ENCODE data around the gene EPHA4. TPM values are rescaled to one million over a fixed set of nuclear protein-coding genes. Genes with fewer than 3 reads are reported as not detected.

The EPHA4 gene
- total and polyA plus RNA-seq, 9 donors: 11.3 to 39.3 (median 24.9) TPM

DNA sequence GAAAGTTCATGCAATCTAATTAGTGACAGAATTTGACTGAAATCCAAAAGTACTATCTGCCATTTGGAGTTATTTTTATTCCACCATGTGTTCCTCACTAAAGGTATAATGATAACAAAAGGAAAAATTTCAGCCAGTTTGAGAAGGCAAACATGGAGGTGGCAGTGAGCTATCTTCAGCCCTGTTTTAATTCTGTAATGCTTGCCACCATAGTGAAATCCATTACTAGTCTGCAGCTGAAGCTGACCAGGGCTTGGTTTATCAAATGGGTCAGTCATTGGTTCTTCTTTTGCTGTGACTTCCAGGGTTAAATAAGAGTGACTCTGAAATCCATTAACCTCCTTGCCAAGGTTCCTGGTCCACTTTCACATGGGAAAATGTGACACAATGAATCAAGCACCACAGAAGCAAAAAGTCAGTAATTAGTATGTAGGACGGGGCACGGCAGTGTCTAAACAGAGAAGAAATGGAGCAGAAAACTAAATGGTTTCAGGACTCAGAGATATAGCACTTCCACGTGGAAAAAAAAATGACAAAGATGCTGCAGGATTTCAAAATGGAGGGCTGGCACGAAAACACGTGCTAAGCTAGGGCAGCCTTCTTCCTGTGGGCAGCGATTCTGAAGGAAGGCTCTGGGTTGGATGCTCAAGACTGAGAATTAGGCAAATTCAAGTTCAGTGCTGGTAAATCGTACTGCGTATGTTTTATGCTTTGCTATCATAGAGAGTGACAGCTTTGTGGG is 87.2 kb downstream of the EPHA4 start:
- TF ChIP-seq POLR2A (IDR thresholded peaks at IDR 0.05): no peak
- TF ChIP-seq EP300 (IDR thresholded peaks at IDR 0.05): no peak
- TF ChIP-seq, protein P1, sequence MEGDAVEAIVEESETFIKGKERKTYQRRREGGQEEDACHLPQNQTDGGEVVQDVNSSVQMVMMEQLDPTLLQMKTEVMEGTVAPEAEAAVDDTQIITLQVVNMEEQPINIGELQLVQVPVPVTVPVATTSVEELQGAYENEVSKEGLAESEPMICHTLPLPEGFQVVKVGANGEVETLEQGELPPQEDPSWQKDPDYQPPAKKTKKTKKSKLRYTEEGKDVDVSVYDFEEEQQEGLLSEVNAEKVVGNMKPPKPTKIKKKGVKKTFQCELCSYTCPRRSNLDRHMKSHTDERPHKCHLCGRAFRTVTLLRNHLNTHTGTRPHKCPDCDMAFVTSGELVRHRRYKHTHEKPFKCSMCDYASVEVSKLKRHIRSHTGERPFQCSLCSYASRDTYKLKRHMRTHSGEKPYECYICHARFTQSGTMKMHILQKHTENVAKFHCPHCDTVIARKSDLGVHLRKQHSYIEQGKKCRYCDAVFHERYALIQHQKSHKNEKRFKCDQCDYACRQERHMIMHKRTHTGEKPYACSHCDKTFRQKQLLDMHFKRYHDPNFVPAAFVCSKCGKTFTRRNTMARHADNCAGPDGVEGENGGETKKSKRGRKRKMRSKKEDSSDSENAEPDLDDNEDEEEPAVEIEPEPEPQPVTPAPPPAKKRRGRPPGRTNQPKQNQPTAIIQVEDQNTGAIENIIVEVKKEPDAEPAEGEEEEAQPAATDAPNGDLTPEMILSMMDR (IDR thresholded peaks at IDR 0.05): no peak
- Histone ChIP-seq H3K4me1 (ENCODE audit: insufficient read depth) (no peaks in the 10 kb centered on the region), H3K27me3 (no peaks in the 10 kb centered on the region), H3K4me3 (no peak overlapping the region), H3K36me3 (no peaks in the 10 kb centered on the region), H3K9me3 (no peaks in the 10 kb centered on the region), H3K27ac (no peak overlapping the region)
- WGBS, 3 donors: 92 to 95% (median 94%) methylated on average over 8 of the region's 8 CpGs
- DNase-seq: no peak
- intact Hi-C loops (cut with DNase I): no loop called here

DNA sequence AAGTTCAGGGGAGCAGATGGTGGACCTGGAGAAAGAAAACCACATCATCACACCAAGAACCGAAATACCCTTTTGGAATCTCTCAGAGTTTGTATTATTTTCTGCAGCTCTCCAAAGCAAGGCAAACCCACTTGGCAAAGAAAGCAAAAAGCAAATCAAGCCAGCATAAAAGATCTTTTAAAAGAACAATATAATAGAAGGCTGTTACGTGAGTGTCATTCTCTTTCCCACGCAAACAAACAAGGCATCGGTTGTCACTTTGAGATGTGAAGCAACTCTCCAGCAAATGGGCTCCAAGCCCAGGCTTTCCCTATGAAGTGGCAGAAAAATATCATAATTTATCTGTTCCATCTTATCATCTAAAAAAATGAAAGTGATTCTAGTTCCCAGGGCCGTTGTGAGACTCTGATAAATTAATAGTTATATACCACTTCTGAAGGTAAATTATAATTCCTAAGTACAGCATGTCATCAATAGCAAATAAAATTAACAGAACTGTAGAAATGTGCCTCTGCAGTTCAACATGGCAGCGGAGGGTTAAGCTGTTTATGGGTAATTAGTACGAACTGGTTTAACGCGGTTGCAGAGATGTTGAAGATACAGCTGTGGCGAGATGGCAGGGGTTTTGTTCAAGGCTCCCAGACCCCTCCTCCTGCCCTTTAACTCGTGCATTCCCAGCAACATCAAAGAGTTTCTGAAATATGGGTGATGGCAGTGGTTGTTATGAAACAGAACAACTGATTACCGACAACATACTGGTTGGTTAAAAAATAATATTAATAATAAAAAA is 89.2 kb downstream of the EPHA4 start:
- 67 to 69% (median 68%) methylated on average over 12 of the region's 12 CpGs for WGBS, 3 donors
- H3K4me3 ChIP-seq: no peak overlapping the region
- H3K36me3 ChIP-seq: no peaks in the 10 kb centered on the region
- intact Hi-C loops (cut with DNase I): no loop called here
- TF ChIP-seq EP300 (IDR thresholded peaks at IDR 0.05): no peak
- TF ChIP-seq, protein P1 (IDR thresholded peaks at IDR 0.05): no peak
- TF ChIP-seq POLR2A (IDR thresholded peaks at IDR 0.05): no peak
- H3K4me1 ChIP-seq (ENCODE audit: insufficient read depth): no peaks in the 10 kb centered on the region
- DNase-seq: no peak
- H3K9me3 ChIP-seq: no peaks in the 10 kb centered on the region
- H3K27me3 ChIP-seq: no peaks in the 10 kb centered on the region
- no peak overlapping the region for H3K27ac ChIP-seq

DNA sequence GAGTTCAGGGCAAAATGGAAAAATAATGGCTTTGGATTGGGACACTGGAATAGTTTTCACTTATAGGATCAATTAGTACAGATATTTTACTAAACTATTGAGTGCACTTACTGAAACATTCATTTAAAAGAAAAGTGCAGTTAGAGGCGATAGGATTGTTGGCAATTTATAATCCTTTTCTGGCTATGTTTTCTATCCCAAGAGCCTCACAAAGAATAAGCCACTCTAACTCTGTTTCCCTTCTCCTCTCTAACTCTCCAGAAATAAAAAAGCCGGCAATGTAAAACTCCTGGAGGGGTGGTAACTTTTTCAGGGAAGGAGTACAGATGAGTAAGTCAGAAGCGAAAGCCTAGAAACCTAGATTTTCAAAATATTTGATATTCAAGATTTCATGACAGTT is 91.3 kb downstream of the EPHA4 start:
- TF ChIP-seq, protein P1 (IDR thresholded peaks at IDR 0.05): no peak
- no peak for TF ChIP-seq POLR2A (IDR thresholded peaks at IDR 0.05)
- TF ChIP-seq EP300 (IDR thresholded peaks at IDR 0.05): no peak
- intact Hi-C loops (cut with DNase I): no loop called here
- DNase-seq: no peak
- Histone ChIP-seq H3K27ac (no peak overlapping the region), H3K9me3 (no peaks in the 10 kb centered on the region), H3K4me1 (ENCODE audit: insufficient read depth) (no peaks in the 10 kb centered on the region), H3K36me3 (no peaks in the 10 kb centered on the region), H3K4me3 (no peak overlapping the region), H3K27me3 (no peaks in the 10 kb centered on the region)
- 81 to 98% (median 97%) methylated on average over 3 of the region's 3 CpGs for WGBS, 3 donors

DNA sequence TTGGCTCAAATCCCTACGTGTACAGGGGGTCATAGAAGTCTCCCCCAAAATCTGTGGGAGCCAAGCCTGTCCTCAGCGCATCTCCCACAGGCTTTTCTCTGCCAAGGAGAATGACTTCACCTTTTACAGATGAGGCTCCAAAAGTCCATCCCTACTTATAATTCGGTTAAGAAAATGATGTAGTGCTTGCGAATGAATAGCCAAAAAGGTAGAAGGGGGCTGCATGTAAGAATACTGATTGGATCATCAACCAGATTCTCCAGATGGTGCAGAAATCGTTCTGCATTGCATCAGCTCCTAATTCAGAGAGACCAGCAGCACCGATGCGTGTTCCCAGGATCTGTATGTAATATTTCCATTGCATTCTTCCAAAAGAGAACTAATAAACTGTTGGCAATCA is 91.9 kb downstream of the EPHA4 start:
- H3K4me1 ChIP-seq (ENCODE audit: insufficient read depth): no peaks in the 10 kb centered on the region
- no peaks in the 10 kb centered on the region for H3K9me3 ChIP-seq
- DNase-seq: no peak
- TF ChIP-seq POLR2A (IDR thresholded peaks at IDR 0.05): no peak
- no peak for TF ChIP-seq EP300 (IDR thresholded peaks at IDR 0.05)
- TF ChIP-seq, protein P1 (IDR thresholded peaks at IDR 0.05): no peak
- no peak overlapping the region for H3K27ac ChIP-seq
- no peak overlapping the region for H3K4me3 ChIP-seq
- no peaks in the 10 kb centered on the region for H3K36me3 ChIP-seq
- WGBS, 3 donors: 58 to 79% (median 75%) methylated on average over 7 of the region's 7 CpGs
- no peaks in the 10 kb centered on the region for H3K27me3 ChIP-seq
- intact Hi-C loops (cut with DNase I): no loop called here

All from ovary (tissue), 9 donors.